H9 (cell line): ENCODE data around the gene IFI44. TPM values are rescaled to one million over a fixed set of nuclear protein-coding genes. Genes with fewer than 3 reads are reported as not detected.

Experiments
- DNase-seq: peaks from one replicate; pipeline ENCODE4 v3.0.0-alpha.2; 2017
- H2AFZ ChIP-seq: one replicate; pipeline ENCODE4 v1.6.1; 2013; ENCODE audit warnings: mild to moderate bottlenecking, low read length, control low read depth, moderate library complexity
- H2AK5ac ChIP-seq: 2 replicates; pipeline ENCODE4 v1.6.1; 2013; ENCODE audit warnings: low read length, control low read depth, mixed read lengths; ENCODE audit not compliant: insufficient read length
- H2BK120ac ChIP-seq: one replicate; pipeline ENCODE4 v1.6.1; 2013; ENCODE audit warnings: low read depth, mild to moderate bottlenecking, low read length, control low read depth, inconsistent platforms; ENCODE audit not compliant: poor library complexity, severe bottlenecking
- H2BK12ac ChIP-seq: 2 replicates; pipeline ENCODE4 v1.6.1; 2013; ENCODE audit warnings: low read length, control low read depth, mixed read lengths, low read depth; ENCODE audit not compliant: insufficient read length
- H2BK15ac ChIP-seq: 2 replicates; pipeline ENCODE4 v1.6.1; 2013; ENCODE audit warnings: low read depth, low read length, control low read depth
- H2BK20ac ChIP-seq: one replicate; pipeline ENCODE4 v1.6.1; 2013; ENCODE audit warnings: low read depth, mild to moderate bottlenecking, low read length, control low read depth, inconsistent platforms; ENCODE audit not compliant: poor library complexity, severe bottlenecking
- H2BK5ac ChIP-seq: 2 replicates; pipeline ENCODE4 v1.6.1; 2013; ENCODE audit warnings: low read length, control low read depth, mixed read lengths; ENCODE audit not compliant: insufficient read length
- H3K14ac ChIP-seq: 2 replicates; pipeline ENCODE4 v1.6.1; 2013; ENCODE audit warnings: low read length, control low read depth; ENCODE audit not compliant: insufficient read depth
- H3K18ac ChIP-seq: 2 replicates; pipeline ENCODE4 v1.6.1; 2013; ENCODE audit warnings: low read depth, mild to moderate bottlenecking, mixed read lengths, low read length, control low read depth; ENCODE audit not compliant: insufficient read length
- H3K23ac ChIP-seq: 2 replicates; pipeline ENCODE4 v1.6.1; 2013; ENCODE audit warnings: low read length, control low read depth, mixed read lengths, low read depth; ENCODE audit not compliant: insufficient read length
- H3K23me2 ChIP-seq: 2 replicates; pipeline ENCODE4 v1.6.1; 2013; ENCODE audit warnings: low read depth, mild to moderate bottlenecking, mixed read lengths, low read length, control low read depth; ENCODE audit not compliant: insufficient read length, poor library complexity, severe bottlenecking
- H3K27ac ChIP-seq: 2 replicates; pipeline ENCODE4 v1.5.1; 2013; ENCODE audit warnings: low read length, control low read depth, mixed read lengths, low read depth; ENCODE audit not compliant: insufficient read length
- H3K27me3 ChIP-seq: 2 replicates; pipeline ENCODE4 v1.6.1; 2013; ENCODE audit warnings: low read length, control low read depth, inconsistent platforms; ENCODE audit not compliant: insufficient read depth
- H3K4ac ChIP-seq: 2 replicates; pipeline ENCODE4 v1.6.1; 2013; ENCODE audit warnings: low read depth, mild to moderate bottlenecking, control low read depth, inconsistent platforms, low read length, moderate library complexity
- H3K4me1 ChIP-seq: 2 replicates; pipeline ENCODE4 v1.6.1; 2013; ENCODE audit warnings: low read length, control low read depth, inconsistent platforms; ENCODE audit not compliant: insufficient read depth
- H3K4me2 ChIP-seq: 2 replicates; pipeline ENCODE4 v1.6.1; 2013; ENCODE audit warnings: low read length, control low read depth, mixed read lengths; ENCODE audit not compliant: insufficient read length, insufficient read depth
- H3K56ac ChIP-seq: 2 replicates; pipeline ENCODE4 v1.6.1; 2013; ENCODE audit warnings: low read depth, mild to moderate bottlenecking, mixed read lengths, low read length, control low read depth; ENCODE audit not compliant: insufficient read length
- H3K79me1 ChIP-seq: 2 replicates; pipeline ENCODE4 v1.6.1; 2013; ENCODE audit warnings: low read depth, mild to moderate bottlenecking, moderate library complexity, low read length, control low read depth, inconsistent platforms; ENCODE audit not compliant: insufficient read depth, poor library complexity, severe bottlenecking
- H3K79me2 ChIP-seq: 2 replicates; pipeline ENCODE4 v1.6.1; 2013; ENCODE audit warnings: low read length, control low read depth, inconsistent platforms; ENCODE audit not compliant: insufficient read depth
- H3K9ac ChIP-seq: 2 replicates; pipeline ENCODE4 v1.6.1; 2013; ENCODE audit warnings: low read length, control low read depth, mixed read lengths; ENCODE audit not compliant: insufficient read length; ENCODE audit errors: extremely low read depth
- H3K9me3 ChIP-seq: one replicate; pipeline ENCODE4 v1.6.1; 2013; ENCODE audit warnings: low read depth, low read length, inconsistent platforms; ENCODE audit not compliant: control insufficient read depth
- H3T11ph ChIP-seq: one replicate; pipeline ENCODE4 v1.6.1; 2013; ENCODE audit warnings: mild to moderate bottlenecking, low read length, control low read depth, inconsistent platforms
- H4K20me1 ChIP-seq: one replicate; pipeline ENCODE4 v1.6.1; 2013; ENCODE audit not compliant: control insufficient read depth, insufficient read length, insufficient read depth
- H4K5ac ChIP-seq: 2 replicates; pipeline ENCODE4 v1.6.1; 2013; ENCODE audit warnings: low read depth, mild to moderate bottlenecking, mixed read lengths, low read length, control low read depth; ENCODE audit not compliant: insufficient read length
- H4K8ac ChIP-seq: replicated peaks from 2 replicates; pipeline ENCODE4 v1.6.1; 2013; ENCODE audit warnings: low read length, control low read depth, mixed read lengths, low read depth; ENCODE audit not compliant: insufficient read length
- H4K91ac ChIP-seq: 2 replicates; pipeline ENCODE4 v1.6.1; 2013; ENCODE audit warnings: low read depth, mild to moderate bottlenecking, moderate library complexity, mixed read lengths, low read length, control low read depth; ENCODE audit not compliant: insufficient read length
- H3K27ac Mint-ChIP-seq, 3 experiments: 2 replicates in 2 of 3; 3 replicates in 1 of 3; pipeline ENCODE4 v1.8.0; 2020 to 2021; ENCODE audit warnings: mixed read lengths in 3 of 3, mild to moderate bottlenecking in 1 of 3, moderate library complexity in 1 of 3
- H3K27me3 Mint-ChIP-seq: 2 replicates; pipeline ENCODE4 v1.8.0; 2021; ENCODE audit warnings: low read depth, mild to moderate bottlenecking, moderate library complexity, mixed read lengths
- H3K36me3 Mint-ChIP-seq, 3 experiments: 2 replicates in 2 of 3; 3 replicates in 1 of 3; pipeline ENCODE4 v1.8.0; 2020 to 2021; ENCODE audit warnings: low read depth in 3 of 3, mixed read lengths in 3 of 3; ENCODE audit not compliant: insufficient read depth in 1 of 3
- H3K4me1 Mint-ChIP-seq, 2 experiments: 2 replicates each; pipeline ENCODE4 v1.8.0; 2020; ENCODE audit warnings: mixed read lengths in 2 of 2
- H3K4me3 Mint-ChIP-seq, 2 experiments: 2 replicates in 1 of 2; 3 replicates in 1 of 2; pipeline ENCODE4 v1.8.0; 2020 to 2021; ENCODE audit warnings: mild to moderate bottlenecking in 2 of 2, mixed read lengths in 2 of 2, moderate library complexity in 1 of 2
- H3K9me3 Mint-ChIP-seq, 2 experiments: 2 replicates in 1 of 2; 3 replicates in 1 of 2; pipeline ENCODE4 v1.8.0; 2020; ENCODE audit warnings: mild to moderate bottlenecking in 2 of 2, mixed read lengths in 2 of 2, moderate library complexity in 1 of 2
- CTCF ChIP-seq: fragments of 200-600 bp; sonication (generic); conservative IDR thresholded peaks from 3 replicates; pipeline ENCODE4 v1.8.0; 2021; ENCODE audit warnings: antibody characterized with exemption, mild to moderate bottlenecking
- total RNA-seq: library from RNA; stranded (reverse); gene quantifications from 2 replicates; pipeline ENCODE4 v1.2.1, GENCODE V29; 2021

The IFI44 gene
- total RNA-seq, 1 experiment from 2014 or later = not detected

- Mint-ChIP-seq H3K36me3 (no peaks in the 10 kb centered on the region), H3K4me3 (no peak overlapping the region), H3K27ac (no peak overlapping the region), H3K27me3 (no peaks in the 10 kb centered on the region), H3K4me1 (peaks cover 3 to 4% of the 10 kb centered on the region in 2 experiments; a peak in 3 of 4 replicates), H3K9me3 (no peaks in the 10 kb centered on the region)
- H3K23me2 ChIP-seq = no peaks in the 10 kb centered on the region
- H2AFZ ChIP-seq = no peak overlapping the region
- no peak overlapping the region for H3K56ac ChIP-seq
- H3K18ac ChIP-seq = no peak overlapping the region
- no peak overlapping the region for H4K8ac ChIP-seq
- no peak overlapping the region for H2BK120ac ChIP-seq
- no peaks in the 10 kb centered on the region for H4K20me1 ChIP-seq
- H4K91ac ChIP-seq = no peak overlapping the region
- H2AK5ac ChIP-seq = no peak overlapping the region
- H2BK15ac ChIP-seq = no peak overlapping the region
- H4K5ac ChIP-seq = no peak overlapping the region
- no peak overlapping the region for H3K14ac ChIP-seq
- no peak overlapping the region for H2BK12ac ChIP-seq
- TF ChIP-seq CTCF = no peak
- no peaks in the 10 kb centered on the region for H3K79me1 ChIP-seq
- H3K9ac ChIP-seq = no peak overlapping the region
- H3K23ac ChIP-seq = no peak overlapping the region
- no peaks in the 10 kb centered on the region for H3K4me1 ChIP-seq
- H3T11ph ChIP-seq = no peak overlapping the region
- no peaks in the 10 kb centered on the region for H3K27me3 ChIP-seq
- no peak overlapping the region for H3K4ac ChIP-seq
- H3K4me2 ChIP-seq = no peak overlapping the region
- H3K27ac ChIP-seq = no peak overlapping the region
- H3K79me2 ChIP-seq = no peaks in the 10 kb centered on the region
- H2BK5ac ChIP-seq = no peak overlapping the region
- no peak overlapping the region for H2BK20ac ChIP-seq
- no peak for DNase-seq
- H3K9me3 ChIP-seq = no peaks in the 10 kb centered on the region
Measured at GRCh38 chr1:78713297-78713696, 63.7 kb downstream of the IFI44 start.

Other genes starting within 250 kb of the IFI44 start
- not detected in 2 replicates for gene PTGFR, start 158.9 kb upstream of the IFI44 start, total RNA-seq
- not detected in 2 replicates for gene IFI44L, start 29.4 kb upstream of the IFI44 start, total RNA-seq